Inferior parietal cortex (tissue), 1 donor: ENCODE measurements around the gene LUC7L2.
"Not testable (repeated sequence)": the region's sequence is repeated elsewhere in the genome, so short reads cannot be mapped to it uniquely, and the experiment has no call there.

Source experiments
- DNase-seq: peaks from one replicate; pipeline ENCODE4 v3.0.0-alpha.2; 2016; ENCODE audit errors: extremely low spot score

The LUC7L2 gene

GRCh38 chr7:139355320-139355719 is 4.4 kb upstream of the LUC7L2 start:
- no peak for DNase-seq

GRCh38 chr7:139357729-139358506 is 1.8 kb upstream of the LUC7L2 start:
- not testable (repeated sequence) for DNase-seq

DNA sequence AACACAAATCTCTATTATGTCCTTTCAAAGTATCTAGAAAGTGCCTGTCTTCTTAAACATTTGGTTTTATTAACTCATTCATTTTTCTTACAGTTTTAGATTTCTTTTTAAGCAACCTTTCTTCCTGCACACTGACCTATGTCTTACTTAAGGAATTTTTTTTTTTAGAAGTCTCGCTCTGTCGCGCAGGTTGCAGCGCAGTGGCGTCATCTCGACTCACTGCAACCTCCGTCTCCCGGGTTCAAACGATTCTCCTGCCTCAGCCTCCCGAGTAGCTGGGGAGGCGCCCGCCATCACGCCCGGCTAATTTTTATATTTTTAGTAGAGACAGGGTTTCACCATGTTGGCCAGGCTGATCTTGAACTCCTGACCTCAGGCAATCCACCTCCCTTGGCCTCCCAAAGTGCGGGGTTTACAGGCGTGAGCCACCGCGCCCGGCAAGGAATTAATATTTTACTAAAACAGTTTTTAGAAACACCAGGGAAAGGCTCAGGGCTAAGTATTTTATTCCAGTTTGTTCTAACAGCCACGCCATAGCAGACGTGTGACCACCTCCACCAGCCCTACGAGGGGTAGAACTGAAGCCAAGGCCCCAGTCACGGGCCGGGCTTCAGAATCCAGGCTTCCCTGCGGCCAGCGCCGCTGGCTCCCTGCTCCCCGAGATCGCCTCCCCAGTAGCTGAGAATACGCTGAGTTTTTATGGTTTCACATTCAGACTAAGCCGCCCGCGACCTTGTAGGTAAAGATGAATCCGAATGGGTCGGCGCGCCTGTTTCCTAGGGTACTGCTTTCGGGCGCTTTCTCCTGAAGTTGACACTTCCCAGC is 941 bp upstream of the LUC7L2 start:
- DNase-seq = no peak

- peak; percentile 95 for DNase-seq
These were observed 685 bp downstream of the LUC7L2 start for GRCh38 chr7:139360210-139360947.

GRCh38 chr7:139360948-139361307 is 1.2 kb downstream of the LUC7L2 start:
- no peak for DNase-seq

GRCh38 chr7:139361523-139361922 is 1.8 kb downstream of the LUC7L2 start:
- no peak for DNase-seq

- DNase-seq = no peak
These were observed 2.6 kb downstream of the LUC7L2 start for GRCh38 chr7:139362302-139362701.

- no peak for DNase-seq
These were observed 3.3 kb downstream of the LUC7L2 start for GRCh38 chr7:139362981-139363380.

GRCh38 chr7:139365336-139365735 is 5.6 kb downstream of the LUC7L2 start:
- DNase-seq = no peak

DNA sequence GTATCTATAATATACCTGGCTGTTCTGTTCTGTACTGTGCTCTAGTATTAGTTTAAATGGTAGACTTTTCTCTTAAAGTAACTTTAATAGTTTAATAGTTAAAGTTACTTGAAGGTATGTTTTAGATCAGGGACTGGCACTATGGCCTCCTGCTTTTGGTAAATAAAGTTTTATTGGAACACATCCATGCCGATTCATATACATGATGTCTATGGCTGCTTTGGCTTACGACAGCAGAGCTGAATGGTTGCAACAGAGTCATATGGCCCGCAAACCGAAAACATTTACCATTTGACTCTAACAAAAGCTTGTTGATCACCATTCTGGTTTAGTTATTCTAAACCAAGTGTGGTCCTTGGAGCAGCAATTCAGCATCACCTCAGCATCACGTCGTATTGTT is 6.7 kb downstream of the LUC7L2 start:
- no peak for DNase-seq

DNA sequence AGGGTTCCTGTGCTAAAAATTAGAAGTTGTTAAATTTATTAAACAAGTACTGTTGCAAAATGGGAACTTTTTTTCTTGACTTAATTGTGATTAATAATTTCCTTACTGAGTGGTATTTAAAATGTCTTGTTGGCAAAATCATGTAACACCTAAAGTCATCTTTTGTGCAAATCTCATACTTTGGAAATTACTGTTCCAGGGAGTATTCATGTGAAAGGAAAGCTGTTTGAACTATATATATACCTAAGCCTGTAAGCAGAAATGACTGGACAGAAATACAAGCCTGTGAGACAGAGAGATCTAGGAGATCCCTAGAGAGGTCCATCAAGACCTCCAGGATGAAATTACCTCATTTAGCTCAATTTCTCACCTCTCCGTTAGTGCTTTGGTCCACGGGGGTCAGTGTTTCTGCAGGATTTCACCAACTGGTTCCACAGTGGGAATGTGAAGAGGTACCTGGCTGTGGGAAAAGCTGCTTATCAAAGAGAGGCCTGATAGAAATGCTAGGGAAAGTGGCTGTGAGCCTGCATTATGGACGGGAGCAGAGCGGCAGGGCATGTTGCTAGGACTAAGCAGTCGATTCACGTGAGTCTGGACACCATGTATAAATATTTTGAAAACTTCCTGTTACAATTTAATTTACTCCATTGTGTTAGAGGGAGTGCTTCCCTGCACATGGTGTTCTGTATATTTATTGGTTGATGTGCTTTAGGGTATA is 7.9 kb downstream of the LUC7L2 start:
- DNase-seq = no peak

- no peak for DNase-seq
These were observed 10.7 kb downstream of the LUC7L2 start for GRCh38 chr7:139370301-139370942.

GRCh38 chr7:139370943-139371313 is 11.2 kb downstream of the LUC7L2 start:
- DNase-seq = no peak

- DNase-seq = no peak
These were observed 14.6 kb downstream of the LUC7L2 start for GRCh38 chr7:139374246-139374645.

- no peak for DNase-seq
These were observed 22.7 kb downstream of the LUC7L2 start for GRCh38 chr7:139382439-139382838.

DNA sequence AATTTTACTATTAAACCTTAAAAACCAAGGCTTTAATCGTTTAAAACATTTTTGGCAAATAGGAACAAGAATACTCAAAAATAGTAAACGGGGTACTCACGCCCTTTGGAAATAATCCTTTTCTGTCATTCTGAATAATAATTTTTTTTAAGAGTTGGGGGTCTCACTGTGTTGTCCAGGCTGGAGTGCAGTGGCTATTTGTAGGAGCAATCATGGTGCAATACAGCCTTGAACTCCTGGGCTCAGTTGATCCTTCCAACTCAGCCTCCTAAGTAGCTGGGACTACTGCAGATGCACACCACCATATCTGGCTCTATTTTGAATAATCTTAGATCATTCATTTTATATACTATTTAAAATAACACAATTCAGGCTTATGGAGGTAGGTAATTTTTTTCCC is 24.9 kb downstream of the LUC7L2 start:
- DNase-seq = no peak

DNA sequence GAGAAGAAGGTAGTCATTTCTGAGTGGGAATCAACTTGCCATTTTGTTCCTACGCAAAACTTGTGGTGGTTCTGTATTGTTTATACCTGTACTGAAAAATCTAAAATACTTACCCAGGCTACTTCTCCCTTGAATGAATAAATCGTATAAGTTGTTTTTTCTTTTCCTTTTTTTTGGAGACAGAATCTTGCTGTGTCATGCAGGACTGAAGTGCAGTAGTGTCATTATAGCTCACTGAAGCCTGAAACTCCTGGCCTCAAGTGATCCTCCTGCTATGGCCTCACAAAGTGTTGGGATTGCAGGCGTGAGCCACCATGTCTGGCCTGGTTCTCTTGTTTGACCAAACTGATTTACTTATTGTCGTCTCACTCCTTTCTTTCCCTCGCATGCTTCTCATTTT is 27.9 kb downstream of the LUC7L2 start:
- DNase-seq = no peak

GRCh38 chr7:139389091-139389490 is 29.4 kb downstream of the LUC7L2 start:
- DNase-seq = no peak

- no peak for DNase-seq
These were observed 30.1 kb downstream of the LUC7L2 start for GRCh38 chr7:139389774-139390173.

DNA sequence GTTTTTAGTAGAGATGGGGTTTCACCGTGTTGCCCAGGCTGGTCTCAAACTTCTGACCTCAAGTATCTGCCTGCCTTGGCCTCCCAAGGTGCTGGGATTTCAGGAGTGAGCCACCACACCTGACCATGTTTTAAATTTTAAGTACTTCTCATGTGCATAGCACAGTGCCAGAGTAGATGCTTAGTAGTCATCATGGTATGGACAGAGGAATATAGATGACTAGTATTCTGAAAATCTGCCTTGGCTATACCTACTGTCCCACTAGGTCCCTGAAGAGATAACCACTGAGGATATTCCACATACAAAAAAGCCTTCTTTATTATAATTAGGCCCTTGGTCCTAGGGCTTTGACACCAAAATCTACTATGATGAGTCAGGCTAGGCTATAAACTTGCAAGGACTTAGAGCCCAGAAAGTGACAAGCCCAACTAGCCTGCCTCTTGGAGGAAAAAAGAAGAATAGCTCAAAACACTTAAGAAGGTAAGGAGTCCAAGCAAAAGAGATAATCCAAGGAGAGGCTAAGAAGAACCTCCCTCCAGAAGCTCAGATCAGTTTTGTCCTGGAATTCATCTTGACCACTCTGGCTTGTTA is 34.0 kb downstream of the LUC7L2 start:
- no peak for DNase-seq

GRCh38 chr7:139394540-139394939 is 34.8 kb downstream of the LUC7L2 start:
- DNase-seq = no peak
